ENCODE results near the gene CCDC137.

The CCDC137 gene

DNA sequence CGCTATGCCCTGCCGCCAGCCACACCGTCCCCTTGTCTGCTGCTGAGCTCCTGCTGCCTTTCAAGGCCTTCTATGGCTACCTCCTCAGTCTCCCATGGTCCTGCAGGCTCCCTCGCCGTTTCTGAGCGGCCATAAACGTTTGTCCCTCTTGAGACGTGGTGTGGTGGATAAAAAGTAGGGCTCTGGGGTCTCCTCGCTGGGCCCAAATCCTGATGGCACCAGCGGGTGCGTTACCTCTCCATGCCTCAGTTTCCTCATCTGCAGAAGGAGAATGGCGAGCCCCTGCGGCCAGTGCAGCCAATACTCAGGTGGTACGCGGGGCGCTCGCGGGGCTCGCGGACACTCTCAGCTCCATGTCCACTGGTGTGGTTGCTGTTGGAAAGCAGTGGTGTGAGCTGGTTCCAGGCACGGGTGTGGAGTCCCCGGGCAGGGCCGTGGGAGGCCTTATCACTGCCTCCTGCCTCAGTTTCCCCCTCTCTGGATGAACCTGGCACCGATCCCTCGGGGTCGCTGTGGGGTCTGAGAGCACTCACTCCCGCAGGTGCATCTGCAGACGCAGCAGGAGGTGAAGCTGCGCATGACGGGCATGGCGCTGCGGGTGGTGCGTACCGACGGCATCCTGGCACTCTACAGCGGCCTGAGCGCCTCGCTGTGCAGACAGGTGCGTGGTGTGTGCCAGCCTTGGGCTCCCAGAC is 48.0 kb downstream of the CCDC137 start:
- DNase-seq (ENCODE audit: low read depth in 1 of 2, low spot score in 1 of 2) = no peak

DNA sequence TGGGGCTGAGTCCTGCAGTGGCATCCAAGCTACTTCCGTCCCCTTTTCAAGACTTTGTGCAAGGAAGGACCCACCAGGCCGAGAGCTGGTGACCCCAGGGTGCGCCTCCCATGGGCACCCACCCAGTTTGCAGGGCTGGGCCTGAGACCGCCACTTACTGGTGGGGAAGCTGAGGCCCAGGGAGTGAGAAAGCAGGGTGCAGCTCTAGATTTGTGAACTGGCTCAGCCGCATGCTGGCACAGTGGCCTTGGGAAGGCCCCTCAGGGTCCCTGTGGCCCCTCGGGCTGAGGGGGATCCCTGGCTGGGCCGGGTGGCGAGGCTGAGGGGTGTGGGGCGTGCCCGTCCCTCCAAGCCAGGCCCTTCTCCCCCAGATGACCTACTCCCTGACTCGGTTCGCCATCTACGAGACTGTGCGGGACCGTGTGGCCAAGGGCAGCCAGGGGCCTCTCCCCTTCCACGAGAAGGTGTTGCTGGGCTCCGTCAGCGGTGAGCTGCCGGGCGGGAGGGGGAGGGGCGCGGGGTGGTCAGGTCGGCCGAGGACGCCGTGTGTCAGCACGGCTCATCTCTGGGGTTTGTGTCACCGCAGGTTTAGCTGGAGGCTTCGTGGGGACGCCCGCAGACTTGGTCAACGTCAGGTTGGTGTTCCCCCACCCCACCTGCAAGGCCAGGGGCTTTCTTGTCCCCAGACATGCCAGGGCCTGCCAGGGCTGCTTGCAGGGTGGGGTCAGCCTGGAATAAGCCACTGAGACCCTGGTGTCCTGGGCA is 48.8 kb downstream of the CCDC137 start:
- DNase-seq (ENCODE audit: low read depth in 1 of 2, low spot score in 1 of 2) = no peak

DNA sequence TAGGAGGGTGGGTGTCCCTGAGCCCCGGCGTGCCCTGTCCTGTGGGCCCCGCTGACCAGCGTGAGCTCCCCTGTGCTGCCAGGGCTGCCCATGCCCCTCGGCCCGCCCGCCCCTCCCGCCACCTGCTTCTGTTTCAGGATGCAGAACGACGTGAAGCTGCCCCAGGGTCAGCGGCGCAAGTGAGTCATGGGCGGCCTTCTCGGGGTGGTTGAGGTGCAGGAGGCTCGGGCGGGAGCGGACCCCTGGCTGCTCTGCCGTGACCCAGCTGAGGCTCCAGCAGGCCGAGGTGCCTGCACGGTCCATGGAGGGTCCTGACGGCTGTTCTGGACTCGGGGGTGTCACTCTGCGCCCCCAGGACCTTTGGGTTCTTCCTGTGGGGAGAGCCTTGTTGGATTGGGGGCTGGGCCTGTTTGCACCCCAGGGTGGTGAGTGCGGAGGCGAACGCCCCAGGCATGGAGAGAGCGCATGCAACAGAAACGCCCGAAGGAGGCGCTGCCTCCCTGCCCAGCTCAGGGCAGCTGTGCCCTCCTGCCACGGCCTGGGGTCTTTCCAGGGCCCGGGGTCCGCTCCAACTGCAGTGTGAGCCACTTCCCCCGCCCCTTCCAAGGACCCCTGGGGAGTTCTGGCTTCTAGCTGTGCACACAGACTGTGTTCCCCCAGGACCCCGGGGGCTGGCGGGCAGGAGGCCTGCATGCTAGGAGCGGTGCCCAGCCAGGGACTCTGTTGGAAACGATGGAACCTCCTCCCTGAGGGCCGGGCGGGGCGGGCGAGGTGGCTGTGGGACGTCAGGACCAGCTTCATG is 49.5 kb downstream of the CCDC137 start:
- no peak for DNase-seq (ENCODE audit: low read depth in 1 of 2, low spot score in 1 of 2)

DNA sequence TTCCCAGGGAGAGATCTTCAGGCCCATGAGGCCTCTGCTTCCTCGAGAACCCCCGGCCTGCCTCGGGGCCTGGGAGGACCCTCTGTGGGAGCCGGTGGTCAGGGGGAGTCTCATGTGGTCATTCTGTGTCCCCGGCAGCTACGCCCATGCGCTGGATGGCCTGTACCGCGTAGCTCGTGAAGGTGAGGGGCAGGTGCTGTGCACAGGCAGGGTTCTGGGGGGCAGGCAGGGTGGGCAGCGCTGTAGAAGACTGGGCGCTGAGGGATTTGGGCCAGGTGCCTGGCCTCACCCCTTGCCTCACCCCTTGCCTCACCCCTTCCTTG is 50.1 kb downstream of the CCDC137 start:
- DNase-seq (ENCODE audit: low read depth in 1 of 2, low spot score in 1 of 2) = no peak

DNA sequence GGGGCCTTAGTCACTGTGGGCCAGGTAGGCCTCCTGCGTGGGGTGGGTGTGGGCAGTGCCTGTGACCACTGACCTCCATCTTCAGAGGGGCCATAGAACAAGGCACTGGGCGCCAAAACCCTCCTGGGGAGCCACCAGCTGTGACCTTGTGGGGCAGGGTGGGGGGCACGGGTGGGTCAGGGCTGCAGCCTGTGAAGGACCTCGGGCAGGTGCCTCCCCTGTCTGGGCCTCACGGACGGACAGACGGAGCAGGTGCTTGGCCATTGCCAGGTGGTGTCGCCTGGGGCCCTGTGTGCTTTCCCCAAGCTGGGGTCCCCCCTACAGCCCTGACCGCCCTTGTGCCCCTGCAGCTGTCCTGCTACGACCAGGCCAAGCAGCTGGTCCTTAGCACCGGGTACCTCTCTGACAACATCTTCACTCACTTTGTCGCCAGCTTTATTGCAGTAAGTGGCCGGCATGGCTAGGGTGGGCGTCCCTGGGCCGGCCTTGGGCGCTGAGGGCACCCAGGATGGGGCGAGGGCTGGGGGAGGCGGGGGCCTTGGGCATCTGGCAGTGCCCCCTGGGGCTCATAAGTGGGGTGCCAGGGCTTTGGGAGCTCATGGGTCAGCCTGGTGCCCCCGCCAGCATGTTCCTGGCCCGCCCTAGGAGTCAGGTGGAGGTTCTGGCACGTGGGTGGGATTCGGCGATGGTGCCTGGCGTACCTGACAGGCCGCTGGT is 50.7 kb downstream of the CCDC137 start:
- DNase-seq (ENCODE audit: low read depth in 1 of 2, low spot score in 1 of 2) = no peak

DNA sequence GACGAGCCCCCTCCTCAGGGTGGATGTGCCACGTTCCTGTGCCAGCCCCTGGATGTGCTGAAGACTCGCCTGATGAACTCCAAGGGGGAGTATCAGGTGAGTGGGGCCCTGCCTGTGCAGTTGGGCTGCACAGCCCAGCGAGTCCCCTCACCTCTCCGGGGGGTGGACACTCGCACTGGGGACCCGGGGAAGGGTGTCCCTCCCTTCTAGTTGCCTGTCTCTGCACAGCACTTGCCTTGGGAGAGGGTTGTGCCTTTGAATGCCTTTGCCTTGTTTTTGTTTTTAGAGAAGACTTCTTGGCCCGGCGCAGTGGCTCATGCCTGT is 51.2 kb downstream of the CCDC137 start:
- no peak for DNase-seq (ENCODE audit: low read depth in 1 of 2, low spot score in 1 of 2)

DNA sequence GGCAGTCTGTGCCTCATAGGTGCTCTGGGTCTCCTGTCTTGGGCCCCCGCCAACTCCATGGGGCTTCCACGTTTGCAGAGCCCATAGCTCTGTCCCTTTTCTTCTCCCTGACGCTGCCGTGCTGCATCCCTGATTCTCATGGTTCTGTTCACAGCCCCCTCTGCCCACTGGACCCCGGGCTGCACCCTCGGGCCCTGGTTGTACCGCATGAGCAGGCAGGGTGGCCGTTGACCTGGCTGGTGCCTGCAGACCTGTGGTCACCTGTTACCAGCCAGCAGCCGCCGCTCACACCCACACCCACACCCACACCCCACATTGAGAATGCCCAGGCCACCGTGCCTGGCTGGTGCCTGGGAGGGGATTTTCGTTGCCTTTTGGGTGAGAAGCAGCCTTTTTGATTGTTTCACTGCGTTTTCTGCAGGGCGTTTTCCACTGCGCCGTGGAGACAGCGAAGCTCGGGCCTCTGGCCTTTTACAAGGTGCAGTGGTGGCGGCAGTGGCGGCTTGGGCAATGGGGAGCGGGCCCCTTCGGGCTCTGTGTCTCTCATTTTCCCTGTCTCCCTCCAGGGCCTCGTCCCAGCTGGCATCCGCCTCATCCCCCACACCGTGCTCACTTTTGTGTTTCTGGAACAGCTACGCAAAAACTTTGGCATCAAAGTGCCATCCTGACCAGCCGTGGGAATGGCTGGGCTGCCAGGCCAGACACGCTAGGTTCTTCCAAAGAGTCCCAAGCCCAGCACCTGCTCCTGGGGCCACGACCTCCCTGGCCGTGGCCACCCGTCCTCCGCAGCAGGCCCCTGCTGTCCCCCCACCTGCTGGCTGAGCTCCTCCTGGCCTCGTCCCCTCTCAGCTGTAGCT is 53.1 kb downstream of the CCDC137 start:
- no peak for DNase-seq (ENCODE audit: low read depth in 1 of 2, low spot score in 1 of 2)

DNA sequence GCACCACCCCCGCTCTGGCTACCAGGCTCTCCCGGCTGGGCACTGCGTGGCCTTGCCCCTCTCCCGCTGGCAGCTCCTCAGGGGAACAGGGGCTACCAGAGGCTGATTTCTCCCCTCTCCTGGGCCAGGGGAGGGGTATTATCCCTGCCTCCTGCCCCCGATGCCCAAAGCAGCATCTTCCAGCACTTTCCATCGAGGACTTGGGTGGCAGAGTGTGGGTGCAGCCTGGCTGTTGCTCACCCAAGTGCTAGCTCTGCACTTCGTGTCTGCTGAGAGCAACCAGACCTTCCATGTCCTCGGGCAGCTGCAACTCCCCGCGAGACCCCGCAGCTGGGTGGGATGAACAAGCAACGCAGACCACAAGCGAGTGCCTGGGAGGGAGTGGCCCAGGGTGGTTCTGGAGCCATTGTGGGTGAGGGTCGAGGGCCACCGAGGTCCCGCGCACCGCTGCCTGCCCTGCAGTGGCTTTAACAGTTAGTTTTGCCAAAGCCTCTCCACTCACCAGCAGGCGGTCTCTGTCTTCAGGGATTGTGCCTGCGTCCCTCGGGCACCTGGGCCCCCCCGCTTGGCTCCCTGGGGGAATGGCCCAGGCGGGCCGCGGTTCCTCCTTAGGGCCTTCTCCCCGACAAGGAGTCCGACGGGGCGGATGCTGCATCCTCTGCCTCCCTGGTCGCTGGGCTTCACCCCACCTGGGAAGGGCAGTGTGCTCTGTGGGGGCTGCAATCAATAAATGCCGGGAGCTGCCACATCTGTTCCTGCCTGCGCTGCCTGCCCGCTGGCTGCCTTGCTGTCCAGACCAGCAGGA is 53.9 kb downstream of the CCDC137 start:
- no peak for DNase-seq (ENCODE audit: low read depth in 1 of 2, low spot score in 1 of 2)

DNA sequence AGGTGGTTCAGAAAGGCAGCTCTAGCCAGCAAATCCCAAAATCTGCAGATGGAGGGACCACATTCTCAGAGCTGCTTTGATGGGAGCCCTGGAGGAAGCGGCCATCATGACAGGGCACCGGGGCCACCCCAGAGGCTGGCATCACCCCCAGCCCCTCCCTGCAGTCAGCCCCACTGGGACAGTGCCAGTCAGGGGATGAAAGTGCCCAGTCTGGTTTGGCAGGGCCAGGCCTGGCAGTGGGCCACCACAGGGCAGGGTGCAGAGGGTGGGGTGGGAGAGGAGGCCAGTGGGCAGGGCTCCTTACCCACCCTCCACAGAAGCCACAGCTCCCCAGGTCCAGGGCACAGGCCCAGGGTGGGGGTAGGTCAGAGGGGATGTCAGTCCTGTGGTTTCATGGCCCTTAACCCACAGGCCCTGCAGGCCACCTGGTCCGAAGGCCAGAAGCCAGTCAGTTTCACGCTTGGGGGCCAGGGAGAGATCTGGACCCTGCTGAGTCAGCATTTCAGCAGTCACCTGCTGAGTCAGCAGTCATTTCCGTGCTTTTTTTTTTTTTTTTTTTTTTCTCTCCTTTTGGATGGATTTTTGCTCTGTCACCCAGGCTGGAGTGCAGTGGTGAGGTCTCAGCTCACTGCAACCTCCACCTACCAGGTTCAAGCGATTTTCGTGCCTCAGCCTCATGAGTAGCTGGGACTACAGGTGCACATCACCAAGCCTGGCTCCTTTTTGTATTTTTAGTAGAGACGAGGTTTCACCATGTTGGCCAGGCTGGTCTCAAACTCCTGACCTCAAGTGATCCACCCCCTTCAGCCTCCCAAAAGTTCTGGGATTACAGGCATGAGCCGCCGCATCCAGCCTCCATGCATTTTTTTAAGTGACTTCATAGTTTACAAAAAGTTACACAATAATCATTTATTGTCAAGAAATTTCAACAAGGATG is 55.9 kb downstream of the CCDC137 start:
- DNase-seq (ENCODE audit: low read depth in 1 of 2, low spot score in 1 of 2) = no peak

Data from activated CD4-positive, alpha-beta T cell treated with anti-CD3 and anti-CD28 coated beads, Interleukin-2, amount 50 U/mL, for 24 hours (primary cell).